ENCODE data around the gene FSD2.

DNA sequence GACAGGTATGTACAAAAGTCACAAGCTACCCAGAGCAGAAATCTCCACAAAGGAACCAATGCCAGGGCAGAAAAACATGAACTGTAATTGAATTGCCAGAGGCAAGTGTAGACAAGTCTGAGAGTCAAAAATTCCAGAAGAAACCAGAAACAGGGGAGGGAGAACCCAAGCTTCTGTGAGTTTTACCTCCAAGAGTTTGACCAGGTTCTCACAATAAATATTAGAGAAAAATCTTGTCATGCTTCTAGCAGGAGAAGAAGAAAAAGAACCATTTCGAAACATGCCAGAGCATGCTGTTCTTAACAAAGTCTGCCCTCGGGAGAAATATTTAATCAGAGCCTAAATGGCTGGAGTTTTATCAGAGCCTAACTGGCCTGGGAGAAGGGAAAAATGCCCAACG, 63.7 kb downstream of the FSD2 start:
- TF ChIP-seq, protein P1, sequence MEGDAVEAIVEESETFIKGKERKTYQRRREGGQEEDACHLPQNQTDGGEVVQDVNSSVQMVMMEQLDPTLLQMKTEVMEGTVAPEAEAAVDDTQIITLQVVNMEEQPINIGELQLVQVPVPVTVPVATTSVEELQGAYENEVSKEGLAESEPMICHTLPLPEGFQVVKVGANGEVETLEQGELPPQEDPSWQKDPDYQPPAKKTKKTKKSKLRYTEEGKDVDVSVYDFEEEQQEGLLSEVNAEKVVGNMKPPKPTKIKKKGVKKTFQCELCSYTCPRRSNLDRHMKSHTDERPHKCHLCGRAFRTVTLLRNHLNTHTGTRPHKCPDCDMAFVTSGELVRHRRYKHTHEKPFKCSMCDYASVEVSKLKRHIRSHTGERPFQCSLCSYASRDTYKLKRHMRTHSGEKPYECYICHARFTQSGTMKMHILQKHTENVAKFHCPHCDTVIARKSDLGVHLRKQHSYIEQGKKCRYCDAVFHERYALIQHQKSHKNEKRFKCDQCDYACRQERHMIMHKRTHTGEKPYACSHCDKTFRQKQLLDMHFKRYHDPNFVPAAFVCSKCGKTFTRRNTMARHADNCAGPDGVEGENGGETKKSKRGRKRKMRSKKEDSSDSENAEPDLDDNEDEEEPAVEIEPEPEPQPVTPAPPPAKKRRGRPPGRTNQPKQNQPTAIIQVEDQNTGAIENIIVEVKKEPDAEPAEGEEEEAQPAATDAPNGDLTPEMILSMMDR (conservative IDR thresholded peaks at IDR 0.05; ENCODE audit: low read depth, low read length): no peak
- no peak for TF ChIP-seq EZH2 (IDR thresholded peaks at IDR 0.05; ENCODE audit: low read length, unreplicated experiment)

All from PC-3 (cell line).